Tibial nerve (tissue), 3 donors: Measurements from ENCODE around the gene CWC15.

Experiments used
- POLR2A ChIP-seq, 2 donors: fragments of 450-650 bp; IDR thresholded peaks; one replicate each; pipeline ENCODE4 v1.6.1; 2017; ENCODE audit warnings: antibody characterized with exemption in 2 of 2, mild to moderate bottlenecking in 2 of 2, moderate library complexity in 2 of 2
- TF ChIP-seq, protein P1 (sequence below), 5 experiments: fragments of 200-600 bp in 3 of 5; fragments of 450-650 bp in 2 of 5; sonication (generic) in 3 of 5; IDR thresholded peaks; one replicate each; pipeline ENCODE4 v1.5.1; 2016 to 2019; ENCODE audit warnings: antibody characterized with exemption in 5 of 5, mild to moderate bottlenecking in 3 of 5, moderate library complexity in 2 of 5

DNA sequence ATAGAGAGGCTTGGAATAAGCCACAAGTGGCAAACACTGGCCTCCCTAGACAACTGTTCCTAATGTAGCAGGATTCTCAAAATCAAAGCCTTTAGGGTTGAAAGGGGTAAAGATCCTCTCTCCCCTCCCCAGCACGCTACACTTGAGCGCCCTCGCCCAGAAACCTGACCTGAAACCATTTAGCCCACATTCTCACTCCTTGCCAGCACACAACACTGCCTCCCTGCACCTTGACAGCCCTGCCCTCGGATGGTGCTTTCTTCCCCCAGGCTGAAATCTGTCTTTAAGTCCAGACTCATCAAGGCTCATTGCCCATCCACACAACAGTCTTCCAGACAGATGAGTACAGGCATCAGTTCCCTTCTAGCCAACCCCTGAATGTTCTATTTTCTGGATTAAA lies 26.5 kb downstream of the CWC15 start:
- TF ChIP-seq, protein P1, sequence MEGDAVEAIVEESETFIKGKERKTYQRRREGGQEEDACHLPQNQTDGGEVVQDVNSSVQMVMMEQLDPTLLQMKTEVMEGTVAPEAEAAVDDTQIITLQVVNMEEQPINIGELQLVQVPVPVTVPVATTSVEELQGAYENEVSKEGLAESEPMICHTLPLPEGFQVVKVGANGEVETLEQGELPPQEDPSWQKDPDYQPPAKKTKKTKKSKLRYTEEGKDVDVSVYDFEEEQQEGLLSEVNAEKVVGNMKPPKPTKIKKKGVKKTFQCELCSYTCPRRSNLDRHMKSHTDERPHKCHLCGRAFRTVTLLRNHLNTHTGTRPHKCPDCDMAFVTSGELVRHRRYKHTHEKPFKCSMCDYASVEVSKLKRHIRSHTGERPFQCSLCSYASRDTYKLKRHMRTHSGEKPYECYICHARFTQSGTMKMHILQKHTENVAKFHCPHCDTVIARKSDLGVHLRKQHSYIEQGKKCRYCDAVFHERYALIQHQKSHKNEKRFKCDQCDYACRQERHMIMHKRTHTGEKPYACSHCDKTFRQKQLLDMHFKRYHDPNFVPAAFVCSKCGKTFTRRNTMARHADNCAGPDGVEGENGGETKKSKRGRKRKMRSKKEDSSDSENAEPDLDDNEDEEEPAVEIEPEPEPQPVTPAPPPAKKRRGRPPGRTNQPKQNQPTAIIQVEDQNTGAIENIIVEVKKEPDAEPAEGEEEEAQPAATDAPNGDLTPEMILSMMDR (IDR thresholded peaks at IDR 0.05), result no peak
- TF ChIP-seq POLR2A (IDR thresholded peaks at IDR 0.05), result no peak
